ENCODE results near the gene RIC8A.

DNA sequence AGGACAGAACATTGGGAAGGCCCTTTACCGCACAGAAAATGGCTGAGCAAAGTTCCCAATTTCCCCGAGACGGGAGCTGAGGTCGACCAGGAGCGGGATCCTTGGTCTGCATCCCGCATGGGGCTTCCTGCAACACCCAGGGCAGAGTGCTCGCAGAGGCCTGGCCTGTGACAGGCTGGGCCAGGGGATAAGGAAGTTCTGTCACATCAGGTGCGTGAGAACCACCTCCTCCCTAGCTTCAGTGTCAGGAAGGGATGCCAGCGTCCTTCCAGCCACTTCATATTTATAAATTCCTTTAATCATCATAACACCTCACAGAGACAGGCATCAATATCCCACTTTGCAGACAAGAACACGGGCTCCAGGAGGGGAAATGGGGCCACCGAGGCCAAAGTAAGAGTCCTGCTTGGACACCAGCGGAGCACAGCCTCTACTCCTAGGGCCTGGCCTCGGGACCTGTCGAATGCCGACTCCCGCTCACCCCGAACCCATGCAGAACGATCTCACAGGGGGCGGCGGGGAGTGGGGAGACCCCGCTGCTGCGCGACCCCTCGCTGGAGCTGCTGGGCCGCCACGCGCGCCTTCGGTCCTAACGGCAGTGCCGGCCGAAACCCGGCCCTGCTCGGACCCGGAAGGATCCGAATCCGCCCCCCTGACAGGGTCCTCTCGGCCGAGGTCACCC lies 841 bp upstream of the RIC8A start:
- TF ChIP-seq EZH2phosphoT487 (IDR thresholded peaks at IDR 0.05; ENCODE audit: borderline replicate concordance, low read depth, low read length): no peak
- TF ChIP-seq, protein P1, sequence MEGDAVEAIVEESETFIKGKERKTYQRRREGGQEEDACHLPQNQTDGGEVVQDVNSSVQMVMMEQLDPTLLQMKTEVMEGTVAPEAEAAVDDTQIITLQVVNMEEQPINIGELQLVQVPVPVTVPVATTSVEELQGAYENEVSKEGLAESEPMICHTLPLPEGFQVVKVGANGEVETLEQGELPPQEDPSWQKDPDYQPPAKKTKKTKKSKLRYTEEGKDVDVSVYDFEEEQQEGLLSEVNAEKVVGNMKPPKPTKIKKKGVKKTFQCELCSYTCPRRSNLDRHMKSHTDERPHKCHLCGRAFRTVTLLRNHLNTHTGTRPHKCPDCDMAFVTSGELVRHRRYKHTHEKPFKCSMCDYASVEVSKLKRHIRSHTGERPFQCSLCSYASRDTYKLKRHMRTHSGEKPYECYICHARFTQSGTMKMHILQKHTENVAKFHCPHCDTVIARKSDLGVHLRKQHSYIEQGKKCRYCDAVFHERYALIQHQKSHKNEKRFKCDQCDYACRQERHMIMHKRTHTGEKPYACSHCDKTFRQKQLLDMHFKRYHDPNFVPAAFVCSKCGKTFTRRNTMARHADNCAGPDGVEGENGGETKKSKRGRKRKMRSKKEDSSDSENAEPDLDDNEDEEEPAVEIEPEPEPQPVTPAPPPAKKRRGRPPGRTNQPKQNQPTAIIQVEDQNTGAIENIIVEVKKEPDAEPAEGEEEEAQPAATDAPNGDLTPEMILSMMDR (conservative IDR thresholded peaks at IDR 0.05; ENCODE audit: low read length): no peak

Data from OCI-LY7 (cell line).